ENCODE results near the gene MAP4K4. TPM values are rescaled to one million over a fixed set of nuclear protein-coding genes. Genes with fewer than 3 reads are reported as not detected.

The MAP4K4 gene
- total and polyA plus RNA-seq, 2 of the 13 experiments (the other 11 are each of a cell fraction or from before 2014, with no cell fraction given) = 105 to 264 TPM

DNA sequence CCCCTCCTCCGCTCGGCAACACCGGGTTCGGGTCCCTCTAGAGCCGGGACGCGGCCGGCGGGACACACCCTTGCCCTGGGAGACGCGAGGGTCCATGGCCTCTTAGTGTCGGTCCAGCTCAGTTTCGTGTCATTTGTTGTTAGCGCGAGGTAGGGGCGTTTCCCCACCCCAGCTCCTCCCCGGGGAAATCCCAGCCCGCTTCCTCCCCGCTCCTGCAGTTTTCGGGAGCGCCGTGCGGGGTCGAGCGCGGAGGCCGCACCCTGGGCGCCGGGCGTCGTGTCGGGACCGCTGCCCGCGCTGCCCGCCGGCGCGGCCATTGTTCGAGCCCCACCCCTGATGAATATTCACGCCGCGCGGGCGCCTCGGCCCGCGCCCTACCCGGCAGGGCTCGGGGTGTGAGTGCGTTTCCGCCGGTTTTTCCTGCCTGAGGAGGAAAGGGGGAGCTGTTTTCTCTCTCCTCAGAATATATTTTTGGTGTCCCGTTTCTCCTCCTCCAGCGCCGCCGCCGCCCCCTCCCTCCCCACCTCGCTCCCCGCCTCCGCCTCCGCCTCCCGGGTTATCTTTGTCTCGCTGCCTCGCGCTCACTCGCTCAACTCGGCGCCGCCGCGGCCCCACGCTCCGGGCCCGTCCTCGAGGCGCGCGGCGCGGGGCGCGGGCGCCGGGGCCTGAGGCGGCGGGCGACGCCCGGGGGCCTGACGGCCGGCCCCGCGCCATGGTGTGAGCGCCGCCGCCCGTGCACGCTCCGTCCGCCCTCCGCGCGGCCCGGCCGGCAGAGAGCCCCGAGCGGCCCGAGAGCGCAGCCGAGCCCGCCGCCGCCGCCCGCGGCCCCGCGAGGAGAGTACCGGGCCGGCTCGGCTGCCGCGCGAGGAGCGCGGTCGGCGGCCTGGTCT is at the start of gene MAP4K4 (continued):
- TF ChIP-seq, protein P1, sequence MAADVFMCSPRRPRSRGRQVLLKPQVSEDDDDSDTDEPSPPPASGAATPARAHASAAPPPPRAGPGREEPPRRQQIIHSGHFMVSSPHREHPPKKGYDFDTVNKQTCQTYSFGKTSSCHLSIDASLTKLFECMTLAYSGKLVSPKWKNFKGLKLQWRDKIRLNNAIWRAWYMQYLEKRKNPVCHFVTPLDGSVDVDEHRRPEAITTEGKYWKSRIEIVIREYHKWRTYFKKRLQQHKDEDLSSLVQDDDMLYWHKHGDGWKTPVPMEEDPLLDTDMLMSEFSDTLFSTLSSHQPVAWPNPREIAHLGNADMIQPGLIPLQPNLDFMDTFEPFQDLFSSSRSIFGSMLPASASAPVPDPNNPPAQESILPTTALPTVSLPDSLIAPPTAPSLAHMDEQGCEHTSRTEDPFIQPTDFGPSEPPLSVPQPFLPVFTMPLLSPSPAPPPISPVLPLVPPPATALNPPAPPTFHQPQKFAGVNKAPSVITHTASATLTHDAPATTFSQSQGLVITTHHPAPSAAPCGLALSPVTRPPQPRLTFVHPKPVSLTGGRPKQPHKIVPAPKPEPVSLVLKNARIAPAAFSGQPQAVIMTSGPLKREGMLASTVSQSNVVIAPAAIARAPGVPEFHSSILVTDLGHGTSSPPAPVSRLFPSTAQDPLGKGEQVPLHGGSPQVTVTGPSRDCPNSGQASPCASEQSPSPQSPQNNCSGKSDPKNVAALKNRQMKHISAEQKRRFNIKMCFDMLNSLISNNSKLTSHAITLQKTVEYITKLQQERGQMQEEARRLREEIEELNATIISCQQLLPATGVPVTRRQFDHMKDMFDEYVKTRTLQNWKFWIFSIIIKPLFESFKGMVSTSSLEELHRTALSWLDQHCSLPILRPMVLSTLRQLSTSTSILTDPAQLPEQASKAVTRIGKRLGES (CRISPR knock-in tag; IDR thresholded peaks at IDR 0.05; ENCODE audit: borderline replicate concordance) = no peak
- TF ChIP-seq ZBTB3 (CRISPR knock-in tag; IDR thresholded peaks at IDR 0.05; ENCODE audit: borderline replicate concordance, low read depth) = peak; percentile 15; the same call in 1 of the 2 replicates
- TF ChIP-seq, protein P2, sequence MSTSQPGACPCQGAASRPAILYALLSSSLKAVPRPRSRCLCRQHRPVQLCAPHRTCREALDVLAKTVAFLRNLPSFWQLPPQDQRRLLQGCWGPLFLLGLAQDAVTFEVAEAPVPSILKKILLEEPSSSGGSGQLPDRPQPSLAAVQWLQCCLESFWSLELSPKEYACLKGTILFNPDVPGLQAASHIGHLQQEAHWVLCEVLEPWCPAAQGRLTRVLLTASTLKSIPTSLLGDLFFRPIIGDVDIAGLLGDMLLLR (CRISPR knock-in tag; IDR thresholded peaks at IDR 0.05) = 0 out of 2 replicates have a peak, but pooled peaks have one; percentile 27
- peak; percentile 14; the same call in 1 of the 2 replicates for TF ChIP-seq ZNF724P (CRISPR knock-in tag; IDR thresholded peaks at IDR 0.05; ENCODE audit: borderline replicate concordance)
- no peak for TF ChIP-seq ZNF232 (CRISPR knock-in tag; IDR thresholded peaks at IDR 0.05; ENCODE audit: borderline replicate concordance)
- TF ChIP-seq, protein P3, sequence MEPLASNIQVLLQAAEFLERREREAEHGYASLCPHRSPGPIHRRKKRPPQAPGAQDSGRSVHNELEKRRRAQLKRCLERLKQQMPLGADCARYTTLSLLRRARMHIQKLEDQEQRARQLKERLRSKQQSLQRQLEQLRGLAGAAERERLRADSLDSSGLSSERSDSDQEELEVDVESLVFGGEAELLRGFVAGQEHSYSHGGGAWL (CRISPR knock-in tag; IDR thresholded peaks at IDR 0.05) = peak; percentile 67; the same call in 1 of the 2 replicates
- TF ChIP-seq, protein P4, sequence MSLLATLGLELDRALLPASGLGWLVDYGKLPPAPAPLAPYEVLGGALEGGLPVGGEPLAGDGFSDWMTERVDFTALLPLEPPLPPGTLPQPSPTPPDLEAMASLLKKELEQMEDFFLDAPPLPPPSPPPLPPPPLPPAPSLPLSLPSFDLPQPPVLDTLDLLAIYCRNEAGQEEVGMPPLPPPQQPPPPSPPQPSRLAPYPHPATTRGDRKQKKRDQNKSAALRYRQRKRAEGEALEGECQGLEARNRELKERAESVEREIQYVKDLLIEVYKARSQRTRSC (CRISPR knock-in tag; IDR thresholded peaks at IDR 0.05; ENCODE audit: low read depth) = no peak
- peak; percentile 26 for TF ChIP-seq SRSF1 (optimal IDR thresholded peaks at IDR 0.05; ENCODE audit: low read depth, low read length)
- TF ChIP-seq EED (CRISPR knock-in tag; IDR thresholded peaks at IDR 0.05) = peak; percentile 91; the same call in 1 of the 2 replicates
- TF ChIP-seq FOXA3 (CRISPR knock-in tag; IDR thresholded peaks at IDR 0.05) = 0 out of 2 replicates have a peak, but pooled peaks have one; percentile 36
- TF ChIP-seq, protein P5, sequence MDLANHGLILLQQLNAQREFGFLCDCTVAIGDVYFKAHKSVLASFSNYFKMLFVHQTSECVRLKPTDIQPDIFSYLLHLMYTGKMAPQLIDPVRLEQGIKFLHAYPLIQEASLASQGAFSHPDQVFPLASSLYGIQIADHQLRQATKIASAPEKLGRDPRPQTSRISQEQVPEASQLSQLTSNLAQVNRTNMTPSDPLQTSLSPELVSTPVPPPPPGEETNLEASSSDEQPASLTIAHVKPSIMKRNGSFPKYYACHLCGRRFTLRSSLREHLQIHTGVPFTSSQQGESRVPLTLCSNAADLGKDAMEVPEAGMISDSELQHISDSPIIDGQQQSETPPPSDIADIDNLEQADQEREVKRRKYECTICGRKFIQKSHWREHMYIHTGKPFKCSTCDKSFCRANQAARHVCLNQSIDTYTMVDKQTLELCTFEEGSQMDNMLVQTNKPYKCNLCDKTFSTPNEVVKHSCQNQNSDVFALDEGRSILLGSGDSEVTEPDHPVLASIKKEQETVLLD (CRISPR knock-in tag; IDR thresholded peaks at IDR 0.05; ENCODE audit: low read depth) = peak; percentile 65
- peak; percentile 83 for TF ChIP-seq KMT2A (CRISPR knock-in tag; IDR thresholded peaks at IDR 0.05)
- 0 out of 2 replicates have a peak, but pooled peaks have one; percentile 57 for TF ChIP-seq ZBTB7B (CRISPR knock-in tag; IDR thresholded peaks at IDR 0.05)
- TF ChIP-seq ISL2 (CRISPR knock-in tag; IDR thresholded peaks at IDR 0.05) = 0 out of 2 replicates have a peak, but pooled peaks have one; percentile 31
- peak; percentile 48 for TF ChIP-seq NCOR1 (IDR thresholded peaks at IDR 0.05; ENCODE audit: borderline replicate concordance, low read length)
- 0 out of 2 replicates have a peak, but pooled peaks have one; percentile 42 for TF ChIP-seq GLI4 (CRISPR knock-in tag; IDR thresholded peaks at IDR 0.05; ENCODE audit: borderline replicate concordance)
- TF ChIP-seq FOXK1 (CRISPR knock-in tag; IDR thresholded peaks at IDR 0.05; ENCODE audit: borderline replicate concordance, low read depth) = 0 out of 2 replicates have a peak, but pooled peaks have one; percentile 51
- TF ChIP-seq, protein P6, sequence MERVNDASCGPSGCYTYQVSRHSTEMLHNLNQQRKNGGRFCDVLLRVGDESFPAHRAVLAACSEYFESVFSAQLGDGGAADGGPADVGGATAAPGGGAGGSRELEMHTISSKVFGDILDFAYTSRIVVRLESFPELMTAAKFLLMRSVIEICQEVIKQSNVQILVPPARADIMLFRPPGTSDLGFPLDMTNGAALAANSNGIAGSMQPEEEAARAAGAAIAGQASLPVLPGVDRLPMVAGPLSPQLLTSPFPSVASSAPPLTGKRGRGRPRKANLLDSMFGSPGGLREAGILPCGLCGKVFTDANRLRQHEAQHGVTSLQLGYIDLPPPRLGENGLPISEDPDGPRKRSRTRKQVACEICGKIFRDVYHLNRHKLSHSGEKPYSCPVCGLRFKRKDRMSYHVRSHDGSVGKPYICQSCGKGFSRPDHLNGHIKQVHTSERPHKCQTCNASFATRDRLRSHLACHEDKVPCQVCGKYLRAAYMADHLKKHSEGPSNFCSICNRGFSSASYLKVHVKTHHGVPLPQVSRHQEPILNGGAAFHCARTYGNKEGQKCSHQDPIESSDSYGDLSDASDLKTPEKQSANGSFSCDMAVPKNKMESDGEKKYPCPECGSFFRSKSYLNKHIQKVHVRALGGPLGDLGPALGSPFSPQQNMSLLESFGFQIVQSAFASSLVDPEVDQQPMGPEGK (CRISPR knock-in tag; IDR thresholded peaks at IDR 0.05) = peak; percentile 68
